NCI-H2081 (cell line): ENCODE results near the gene ABCC8.
"Not testable (repeated sequence)": the region's sequence is repeated elsewhere in the genome, so short reads cannot be mapped to it uniquely, and the experiment has no call there.

Source experiments
- DNase-seq, 2 experiments: peaks; one replicate each; lab custom pipeline; 2025; lab: John Stamatoyannopoulos, UW

The ABCC8 gene

GRCh38 chr11:17428261-17428660 is 48.4 kb downstream of the ABCC8 start:
- DNase-seq: no peak

GRCh38 chr11:17426233-17426632 is 50.4 kb downstream of the ABCC8 start:
- DNase-seq: not testable (repeated sequence)

GRCh38 chr11:17423533-17424310 is 52.9 kb downstream of the ABCC8 start:
- no peak for DNase-seq

- DNase-seq: no peak
Measured at GRCh38 chr11:17421781-17422180, 54.9 kb downstream of the ABCC8 start.

GRCh38 chr11:17418444-17419081 is 58.1 kb downstream of the ABCC8 start:
- no peak for DNase-seq

- DNase-seq: no peak
Measured at GRCh38 chr11:17416492-17416891, 60.2 kb downstream of the ABCC8 start.

- DNase-seq: no peak
Measured at GRCh38 chr11:17415523-17416104, 61.0 kb downstream of the ABCC8 start.

GRCh38 chr11:17414992-17415391 is 61.7 kb downstream of the ABCC8 start:
- DNase-seq: no peak

GRCh38 chr11:17414317-17414737 is 62.3 kb downstream of the ABCC8 start:
- peak; percentile 91 to 95 for DNase-seq

- peak; percentile 93 to 99 for DNase-seq
Measured at GRCh38 chr11:17413414-17414316, 63.0 kb downstream of the ABCC8 start.

GRCh38 chr11:17412488-17413180 is 64.0 kb downstream of the ABCC8 start:
- peak; percentile 17 to 64 for DNase-seq

GRCh38 chr11:17411418-17411817 is 65.2 kb downstream of the ABCC8 start:
- DNase-seq: no peak

- DNase-seq: peak in 1 of 2 experiments; percentile 27
Measured at GRCh38 chr11:17410606-17411379, 65.9 kb downstream of the ABCC8 start.

GRCh38 chr11:17408641-17409040 is 68.0 kb downstream of the ABCC8 start:
- no peak for DNase-seq

- DNase-seq: no peak
Measured at GRCh38 chr11:17408026-17408425, 68.6 kb downstream of the ABCC8 start.

GRCh38 chr11:17407575-17407974 is 69.1 kb downstream of the ABCC8 start:
- DNase-seq: no peak

GRCh38 chr11:17406818-17407149 is 69.9 kb downstream of the ABCC8 start:
- no peak for DNase-seq

- DNase-seq: no peak
Measured at GRCh38 chr11:17406082-17406817, 70.4 kb downstream of the ABCC8 start.

- DNase-seq: peak in 1 of 2 experiments; percentile 34
Measured at GRCh38 chr11:17405232-17406005, 71.2 kb downstream of the ABCC8 start.
